B cell (primary cell): ENCODE measurements around the gene SERPINE1. TPM values are rescaled to one million over a fixed set of nuclear protein-coding genes. Genes with fewer than 3 reads are reported as not detected.
A peak's percentile ranks its signal among the peaks of the same experiment; 100 is the strongest.

Experiments used
- ATAC-seq: fragments of 200-7000 bp; cut with Tn5 transposase; one replicate; pipeline ENCODE4 v1.10.0; 2021; ENCODE audit warnings: low read depth, mild to moderate bottlenecking, moderate number of reproducible peaks, moderate library complexity
- CTCF ChIA-PET: fragments of 350-600 bp; sonication (Branson Sonifier 250); formaldehyde crosslinking; loops from one replicate; lab custom pipeline; 2021; ENCODE audit warnings: antibody characterized with exemption, inconsistent platforms; lab: Charles Lee
- POLR2A ChIA-PET: fragments of 350-600 bp; sonication (Branson Sonifier 250); formaldehyde crosslinking; loops from one replicate; lab custom pipeline; 2021; ENCODE audit warnings: antibody characterized with exemption; lab: Charles Lee
- DNase-seq: peaks from one replicate; pipeline ENCODE4 v3.0.0; 2013
- H2AFZ ChIP-seq: 2 replicates; pipeline ENCODE4 v1.6.1; 2012; ENCODE audit warnings: mild to moderate bottlenecking, low read depth, low read length; ENCODE audit not compliant: insufficient read depth, poor library complexity, severe bottlenecking
- H3K27ac ChIP-seq, 2 donors: 1 replicate in 1 of 2; 2 replicates in 1 of 2; pipeline ENCODE4 v1.5.1; 2012 to 2013; ENCODE audit warnings: low read length in 2 of 2, mild to moderate bottlenecking in 2 of 2, moderate library complexity in 1 of 2
- H3K27me3 ChIP-seq, 4 experiments: fragments of 200-600 bp in 1 of 4; sonication (generic) in 1 of 4; replicated peaks in 1 of 4; 1 replicate in 2 of 4; 2 replicates in 2 of 4; pipeline versions ENCODE4 v1.6.1 to v1.7.0; 2013 to 2016; ENCODE audit warnings: low read length in 3 of 4, mild to moderate bottlenecking in 2 of 4, mixed read lengths in 1 of 4, moderate library complexity in 1 of 4; ENCODE audit not compliant: insufficient read depth in 4 of 4, control insufficient read depth in 3 of 4; ENCODE audit errors: control extremely low read depth in 1 of 4
- H3K36me3 ChIP-seq, 2 experiments: replicated peaks in 1 of 2; 1 replicate in 1 of 2; 2 replicates in 1 of 2; pipeline versions ENCODE4 v1.6.1 to v1.7.1; 2013; ENCODE audit warnings: low read length in 1 of 2; ENCODE audit not compliant: insufficient read depth in 2 of 2, control insufficient read depth in 1 of 2; ENCODE audit errors: control extremely low read depth in 1 of 2, extremely low read depth in 1 of 2
- H3K4me1 ChIP-seq, 2 donors: fragments of 200-600 bp in 1 of 2; sonication (generic) in 1 of 2; 1 replicate in 1 of 2; 2 replicates in 1 of 2; pipeline versions ENCODE4 v1.5.1 to v1.6.1; 2013 to 2017; ENCODE audit warnings: low read length in 2 of 2; ENCODE audit not compliant: control insufficient read depth in 2 of 2, insufficient read depth in 2 of 2
- H3K4me2 ChIP-seq: replicated peaks from 2 replicates; pipeline ENCODE3; 2012; ENCODE audit warnings: mild to moderate bottlenecking, low read depth, low read length; ENCODE audit not compliant: poor library complexity, severe bottlenecking
- H3K4me3 ChIP-seq, 5 experiments: fragments of 200-600 bp in 1 of 5; sonication (generic) in 1 of 5; 1 replicate in 3 of 5; 2 replicates in 2 of 5; pipeline versions ENCODE4 v1.5.1 to v1.7.0; 2011 to 2016; ENCODE audit warnings: low read length in 4 of 5, mild to moderate bottlenecking in 4 of 5, low read depth in 2 of 5, control low read depth in 1 of 5, moderate library complexity in 1 of 5; ENCODE audit not compliant: insufficient read depth in 1 of 5; ENCODE audit errors: control extremely low read depth in 1 of 5, extremely low read depth in 1 of 5
- H3K79me2 ChIP-seq: fragments of 200-600 bp; sonication (generic); one replicate; pipeline ENCODE4 v1.6.0; 2016; ENCODE audit warnings: low read length; ENCODE audit not compliant: control insufficient read depth, insufficient read depth
- H3K9ac ChIP-seq: fragments of 200-600 bp; sonication (generic); 2 replicates; pipeline ENCODE4 v1.6.1; 2017; ENCODE audit warnings: mild to moderate bottlenecking, low read length, moderate library complexity
- H3K9me3 ChIP-seq, 3 donors: one replicate each; pipeline versions ENCODE4 v1.6.1 to v1.7.1; 2013; ENCODE audit warnings: low read length in 2 of 3; ENCODE audit not compliant: control insufficient read depth in 2 of 3, insufficient read depth in 1 of 3; ENCODE audit errors: control extremely low read depth in 1 of 3
- H4K20me1 ChIP-seq: 2 replicates; pipeline ENCODE4 v1.6.0; 2012; ENCODE audit warnings: mild to moderate bottlenecking, low read length; ENCODE audit not compliant: insufficient read depth, control insufficient read depth, poor library complexity, severe bottlenecking
- H3K27ac Mint-ChIP-seq: one replicate; pipeline ENCODE4 v1.8.0; 2021; ENCODE audit warnings: mixed read lengths
- H3K27me3 Mint-ChIP-seq: one replicate; pipeline ENCODE4 v1.8.0; 2021; ENCODE audit warnings: mixed read lengths
- H3K4me1 Mint-ChIP-seq: one replicate; pipeline ENCODE4 v1.8.0; 2021; ENCODE audit warnings: mixed read lengths
- H3K4me3 Mint-ChIP-seq: one replicate; pipeline ENCODE4 v1.8.0; 2021; ENCODE audit warnings: mixed read lengths
- H3K9me3 Mint-ChIP-seq: one replicate; pipeline ENCODE4 v1.8.0; 2022; ENCODE audit warnings: mixed read lengths; ENCODE audit not compliant: insufficient read depth
- EZH2 ChIP-seq: IDR thresholded peaks from 2 replicates; pipeline ENCODE4 v1.6.1; 2012; ENCODE audit warnings: borderline replicate concordance, low read depth, mild to moderate bottlenecking, moderate library complexity, low read length; ENCODE audit not compliant: insufficient read depth, poor library complexity, severe bottlenecking
- WGBS: methylation state at CpG from one replicate; pipeline ENCODE4 v1.1.5; 2013; ENCODE audit warnings: missing lambda C conversion rate; ENCODE audit not compliant: insufficient coverage; 5-methylcytosine and 5-hydroxymethylcytosine counted together
- intact Hi-C: fragments of 100-400 bp; cut with micrococcal nuclease; formaldehyde crosslinking; loops from one replicate; pipeline ENCODE4 v1.10.0; 2022
- polyA plus RNA-seq: library from polyadenylated mRNA; depleted of rRNA; stranded (reverse); fragments of >200 nt; gene quantifications from 2 replicates; pipeline ENCODE4 v1.2.3, GENCODE V29; 2012
- total RNA-seq, 2 donors: library from RNA; stranded (reverse); fragments of 120-200 nt in 1 of 2; gene quantifications; 1 replicate in 1 of 2; 2 replicates in 1 of 2; pipeline versions ENCODE4 v1.2.3 to v1.2.4, GENCODE V29; 2013 to 2022
- TF ChIP-seq, protein P1 (sequence below): fragments of 200-600 bp; IDR thresholded peaks from one replicate; pipeline ENCODE4 v1.8.0; 2022; ENCODE audit warnings: antibody characterized with exemption, mild to moderate bottlenecking

The SERPINE1 gene
- total and polyA plus RNA-seq, 2 donors (not counting 1 experiment from before 2014, with no cell fraction given), result 0.07 to 0.09 TPM

GRCh38 chr7:101155303-101155702 lies 28.4 kb downstream of the SERPINE1 start:
- Histone ChIP-seq H2AFZ (peak overlapping the region; percentile 83), H3K27me3 (no peaks in the 10 kb centered on the region), H3K36me3 (peaks cover 0 to 3% of the 10 kb centered on the region in 2 experiments), H3K4me2 (peak overlapping the region; percentile 97), H4K20me1 (no peaks in the 10 kb centered on the region), H3K9ac (peak overlapping the region; percentile 76), H3K9me3 (no peaks in the 10 kb centered on the region), H3K4me1 (peaks cover 10 to 16% of the 10 kb centered on the region in 2 donors), H3K79me2 (no peaks in the 10 kb centered on the region), H3K27ac (no peak overlapping the region), H3K4me3 (peak overlapping the region in 3 of 5 experiments; percentile 62 to 71 (median 64))
- CTCF ChIA-PET, result interaction anchor here (0.6 to 7.6 kb wide), 4 partner anchors 12 to 554 kb away, joined by 3 to 68 read pairs (median 4); no protein-coding TSS in a partner anchor
- DNase-seq (no peak), ATAC-seq (no peak)
- Mint-ChIP-seq H3K9me3 (no peaks in the 10 kb centered on the region), H3K4me3 (peak overlapping the region; percentile 86), H3K27me3 (no peaks in the 10 kb centered on the region), H3K27ac (no peak overlapping the region), H3K4me1 (peaks cover 12% of the 10 kb centered on the region)
- TF ChIP-seq, protein P1, sequence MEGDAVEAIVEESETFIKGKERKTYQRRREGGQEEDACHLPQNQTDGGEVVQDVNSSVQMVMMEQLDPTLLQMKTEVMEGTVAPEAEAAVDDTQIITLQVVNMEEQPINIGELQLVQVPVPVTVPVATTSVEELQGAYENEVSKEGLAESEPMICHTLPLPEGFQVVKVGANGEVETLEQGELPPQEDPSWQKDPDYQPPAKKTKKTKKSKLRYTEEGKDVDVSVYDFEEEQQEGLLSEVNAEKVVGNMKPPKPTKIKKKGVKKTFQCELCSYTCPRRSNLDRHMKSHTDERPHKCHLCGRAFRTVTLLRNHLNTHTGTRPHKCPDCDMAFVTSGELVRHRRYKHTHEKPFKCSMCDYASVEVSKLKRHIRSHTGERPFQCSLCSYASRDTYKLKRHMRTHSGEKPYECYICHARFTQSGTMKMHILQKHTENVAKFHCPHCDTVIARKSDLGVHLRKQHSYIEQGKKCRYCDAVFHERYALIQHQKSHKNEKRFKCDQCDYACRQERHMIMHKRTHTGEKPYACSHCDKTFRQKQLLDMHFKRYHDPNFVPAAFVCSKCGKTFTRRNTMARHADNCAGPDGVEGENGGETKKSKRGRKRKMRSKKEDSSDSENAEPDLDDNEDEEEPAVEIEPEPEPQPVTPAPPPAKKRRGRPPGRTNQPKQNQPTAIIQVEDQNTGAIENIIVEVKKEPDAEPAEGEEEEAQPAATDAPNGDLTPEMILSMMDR, result no peak
- no peak for TF ChIP-seq EZH2
- WGBS, result 44% methylated on average over 4 of the region's 4 CpGs
- intact Hi-C loops, result loop anchor here (2.0 kb wide), 1 partner anchor 89 kb away; the partner anchor contains the start of gene FIS1
- POLR2A ChIA-PET, result interaction anchor here (0.7 kb wide), 1 partner anchor 10 kb away, joined by 5 read pairs; the partner anchor contains the start of gene VGF

- Histone ChIP-seq H3K4me2 (no peak overlapping the region), H2AFZ (no peak overlapping the region), H3K4me3 (no peak overlapping the region), H3K9ac (no peak overlapping the region), H3K27ac (no peak overlapping the region), H3K36me3 (peaks cover 0 to 3% of the 10 kb centered on the region in 2 experiments), H3K9me3 (no peaks in the 10 kb centered on the region), H3K4me1 (peaks cover 10 to 16% of the 10 kb centered on the region in 2 donors), H4K20me1 (no peaks in the 10 kb centered on the region), H3K27me3 (no peaks in the 10 kb centered on the region), H3K79me2 (no peaks in the 10 kb centered on the region)
- no peaks in the 10 kb centered on the region for H3K27me3 Mint-ChIP-seq
- no peak for DNase-seq
- no peak for ATAC-seq
- peak overlapping the region; percentile 41 for H3K4me3 Mint-ChIP-seq
- intact Hi-C loops, result no loop called here
- TF ChIP-seq, protein P1, result no peak
- TF ChIP-seq EZH2, result no peak
- no peaks in the 10 kb centered on the region for H3K9me3 Mint-ChIP-seq
- POLR2A ChIA-PET, result interaction anchor here (0.6 kb wide), 1 partner anchor 356 kb away, joined by 5 read pairs; no protein-coding TSS in a partner anchor
- WGBS, result no CpG with 5 or more reads among the region's 6 CpGs
- CTCF ChIA-PET, result interaction anchor here (0.6 to 7.6 kb wide), 5 partner anchors 12 to 127 kb away, joined by 3 to 68 read pairs (median 5); no protein-coding TSS in a partner anchor
- peak overlapping the region; percentile 6 for H3K27ac Mint-ChIP-seq
- H3K4me1 Mint-ChIP-seq, result peaks cover 12% of the 10 kb centered on the region
Observed at GRCh38 chr7:101156277-101156676, 29.4 kb downstream of the SERPINE1 start.
